Suprapubic skin (tissue), 4 donors: ENCODE data around the gene SHLD3.

Source experiments
- CTCF ChIP-seq, 2 donors: fragments of 200-600 bp in 1 of 2; fragments of 450-650 bp in 1 of 2; sonication (generic) in 1 of 2; IDR thresholded peaks; one replicate each; pipeline ENCODE4 v1.5.1; 2016 to 2019; ENCODE audit warnings: antibody characterized with exemption in 2 of 2, mild to moderate bottlenecking in 1 of 2, moderate library complexity in 1 of 2
- EP300 ChIP-seq: sonication (generic); formaldehyde crosslinking; IDR thresholded peaks from one replicate; pipeline ENCODE4 v1.6.1; 2017; ENCODE audit warnings: antibody characterized with exemption
- POLR2A ChIP-seq, 2 donors: fragments of 450-650 bp; IDR thresholded peaks; one replicate each; pipeline ENCODE4 v1.6.1; 2017; ENCODE audit warnings: antibody characterized with exemption in 2 of 2, mild to moderate bottlenecking in 2 of 2, moderate library complexity in 2 of 2
- POLR2AphosphoS5 ChIP-seq, 3 donors: sonication (generic); formaldehyde crosslinking; IDR thresholded peaks; one replicate each; pipeline ENCODE4 v1.6.1; 2017; ENCODE audit warnings: antibody characterized with exemption in 3 of 3

GRCh38 chr5:65612298-65612907 lies 12.4 kb upstream of the SHLD3 start:
- no peak for TF ChIP-seq EP300
- TF ChIP-seq CTCF (IDR thresholded peaks at IDR 0.05), result no peak
- no peak for TF ChIP-seq POLR2A (IDR thresholded peaks at IDR 0.05)
- no peak for TF ChIP-seq POLR2AphosphoS5 (IDR thresholded peaks at IDR 0.05)
